Adipose tissue (tissue), 3 donors: Measurements from ENCODE around the gene CRTAC1. TPM values are rescaled to one million over a fixed set of nuclear protein-coding genes. Genes with fewer than 3 reads are reported as not detected.

ENCODE experiments used
- H3K27ac ChIP-seq: one replicate; pipeline ENCODE4 v1.5.1; 2013; ENCODE audit warnings: low read depth, low read length
- WGBS, 3 donors: extraction: QIAGEN DNeasy Blood & Tissue Kit; methylation state at CpG; one replicate each; pipeline ENCODE4 v1.1.7; 2013; 5-methylcytosine and 5-hydroxymethylcytosine counted together
- polyA plus RNA-seq, 3 donors: library from polyadenylated mRNA; stranded (reverse); fragments of 200-250 nt; gene quantifications; one replicate each; pipeline ENCODE4 v1.2.3, GENCODE V29; 2013
- donor health status: healthy with polysubstance abuse.
- donor health status: Bipolar disorder and iron deficiency.
- donor health status: healthy.

CRTAC1 gene
- polyA plus RNA-seq, 3 donors: 0.34 to 2.9 (median 0.49) TPM

- no peak overlapping the region for H3K27ac ChIP-seq
- 37 to 55% (median 50%) methylated on average over 10 of the region's 10 CpGs for WGBS, 3 donors
Measured at GRCh38 chr10:97914171-97914836, 116.1 kb downstream of the CRTAC1 start.

GRCh38 chr10:97913614-97914013 is 116.8 kb downstream of the CRTAC1 start:
- no peak overlapping the region for H3K27ac ChIP-seq
- WGBS, 3 donors: 71 to 74% (median 72%) methylated on average over 6 of the region's 6 CpGs

- H3K27ac ChIP-seq: no peak overlapping the region
- 73 to 97% (median 76%) methylated on average over 2 of the region's 2 CpGs for WGBS, 3 donors
Measured at GRCh38 chr10:97913193-97913592, 117.2 kb downstream of the CRTAC1 start.

- 62 to 67% (median 67%) methylated on average over 5 of the region's 5 CpGs for WGBS, 3 donors
- H3K27ac ChIP-seq: no peak overlapping the region
Measured at GRCh38 chr10:97911217-97911616, 119.2 kb downstream of the CRTAC1 start.

GRCh38 chr10:97910661-97911060 is 119.8 kb downstream of the CRTAC1 start:
- no peak overlapping the region for H3K27ac ChIP-seq
- WGBS, 3 donors: 70 to 77% (median 76%) methylated on average over 4 of the region's 4 CpGs

- H3K27ac ChIP-seq: no peak overlapping the region
- 78 to 86% (median 83%) methylated on average over 12 of the region's 12 CpGs for WGBS, 3 donors
Measured at GRCh38 chr10:97907830-97908229, 122.6 kb downstream of the CRTAC1 start.

- WGBS, 3 donors: 69 to 77% (median 72%) methylated on average over 6 of the region's 6 CpGs
- H3K27ac ChIP-seq: no peak overlapping the region
Measured at GRCh38 chr10:97907211-97907610, 123.2 kb downstream of the CRTAC1 start.

GRCh38 chr10:97905276-97905675 is 125.1 kb downstream of the CRTAC1 start:
- WGBS, 3 donors: 75 to 81% (median 80%) methylated on average over 8 of the region's 8 CpGs
- no peak overlapping the region for H3K27ac ChIP-seq

- WGBS, 3 donors: 83 to 84% (median 83%) methylated on average over 11 of the region's 11 CpGs
- no peak overlapping the region for H3K27ac ChIP-seq
Measured at GRCh38 chr10:97904576-97904975, 125.8 kb downstream of the CRTAC1 start.

GRCh38 chr10:97904018-97904381 is 126.4 kb downstream of the CRTAC1 start:
- 46 to 66% (median 59%) methylated on average over 5 of the region's 5 CpGs for WGBS, 3 donors
- H3K27ac ChIP-seq: no peak overlapping the region

- 58 to 75% (median 73%) methylated on average over 9 of the region's 9 CpGs for WGBS, 3 donors
- H3K27ac ChIP-seq: no peak overlapping the region
Measured at GRCh38 chr10:97903128-97904017, 127.0 kb downstream of the CRTAC1 start.

GRCh38 chr10:97901381-97901780 is 129.0 kb downstream of the CRTAC1 start:
- 86 to 88% (median 88%) methylated on average over 12 of the region's 12 CpGs for WGBS, 3 donors
- H3K27ac ChIP-seq: no peak overlapping the region

GRCh38 chr10:97898429-97898828 is 132.0 kb downstream of the CRTAC1 start:
- 9 to 27% (median 11%) methylated on average over 4 of the region's 4 CpGs for WGBS, 3 donors
- no peak overlapping the region for H3K27ac ChIP-seq

GRCh38 chr10:97896756-97897358 is 133.6 kb downstream of the CRTAC1 start:
- no peak overlapping the region for H3K27ac ChIP-seq
- 78 to 94% (median 90%) methylated on average over 12 to 13 of the region's 13 CpGs for WGBS, 3 donors

GRCh38 chr10:97895915-97896314 is 134.5 kb downstream of the CRTAC1 start:
- H3K27ac ChIP-seq: no peak overlapping the region
- 49 to 72% (median 57%) methylated on average over 9 of the region's 9 CpGs for WGBS, 3 donors

GRCh38 chr10:97895084-97895483 is 135.3 kb downstream of the CRTAC1 start:
- WGBS, 3 donors: 87 to 92% (median 91%) methylated on average over 13 of the region's 13 CpGs
- no peak overlapping the region for H3K27ac ChIP-seq

- no peak overlapping the region for H3K27ac ChIP-seq
- WGBS, 3 donors: 52 to 84% (median 77%) methylated on average over 3 of the region's 3 CpGs
Measured at GRCh38 chr10:97894092-97894491, 136.3 kb downstream of the CRTAC1 start.

GRCh38 chr10:97892939-97893338 is 137.5 kb downstream of the CRTAC1 start:
- WGBS, 3 donors: 72 to 85% (median 84%) methylated on average over 2 of the region's 2 CpGs
- no peak overlapping the region for H3K27ac ChIP-seq

- WGBS, 3 donors: 81 to 86% (median 83%) methylated on average over 2 of the region's 2 CpGs
- no peak overlapping the region for H3K27ac ChIP-seq
Measured at GRCh38 chr10:97892506-97892905, 137.9 kb downstream of the CRTAC1 start.
